ENCODE measurements around the gene CDH4. TPM values are rescaled to one million over a fixed set of nuclear protein-coding genes. Genes with fewer than 3 reads are reported as not detected.

CDH4 gene
- total RNA-seq, 1 donor from 2014 or later: not detected

DNA sequence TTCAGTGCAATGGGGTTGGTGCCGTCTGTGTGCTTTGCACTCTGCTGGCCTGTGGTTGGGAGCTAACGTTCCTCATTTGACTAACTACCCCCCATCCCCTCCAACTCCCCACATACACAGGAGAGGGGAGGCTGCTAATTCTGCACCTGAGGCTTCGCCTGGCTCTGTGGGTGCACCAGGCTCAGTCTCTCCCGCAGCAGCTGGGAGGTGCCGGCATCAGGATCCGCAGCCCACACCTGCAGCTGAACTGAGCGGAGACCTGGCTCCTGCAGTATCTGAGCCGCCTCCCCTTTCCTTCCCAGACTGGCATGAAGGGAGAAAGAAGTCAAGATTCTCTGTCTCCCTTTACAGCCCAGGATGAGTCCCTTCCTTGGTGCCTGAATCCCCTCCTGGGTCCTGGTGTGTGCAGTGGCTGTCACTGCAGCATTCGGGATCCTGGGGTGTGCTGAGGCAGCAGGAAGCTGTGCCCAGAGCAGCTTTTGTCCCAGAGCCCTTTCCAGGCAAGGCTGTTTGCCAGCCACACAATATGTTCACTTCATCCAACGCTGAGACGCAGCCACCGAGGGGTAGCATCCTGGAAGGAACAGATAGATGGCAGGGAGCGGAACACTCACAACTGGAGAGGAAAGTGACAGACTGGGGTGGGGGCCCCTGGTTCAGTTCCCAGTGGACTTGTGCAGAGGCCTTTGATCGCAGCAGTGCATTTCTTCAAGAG, 70.2 kb downstream of the CDH4 start:
- no peak for DNase-seq (ENCODE audit: low spot score)
- ATAC-seq: no peak

DNA sequence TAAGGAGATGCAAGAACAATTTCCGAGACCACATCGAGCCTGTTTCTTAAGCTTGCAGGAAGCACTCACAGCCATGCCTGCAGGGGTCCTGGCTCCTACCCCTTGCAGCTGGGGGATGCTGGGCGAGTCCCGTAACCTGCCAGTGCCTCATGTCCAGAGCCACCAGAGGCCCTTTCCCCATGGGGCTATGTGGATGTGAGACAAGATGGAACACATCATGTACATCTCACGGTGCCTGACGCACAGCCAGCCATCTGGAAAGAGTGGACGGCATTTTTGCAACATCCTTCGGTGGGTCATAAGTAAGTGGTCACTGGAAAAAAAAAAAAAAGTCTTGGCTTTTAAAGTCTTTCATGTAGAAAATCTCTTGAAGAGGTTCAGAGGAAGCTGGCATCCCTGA, 72.8 kb downstream of the CDH4 start:
- DNase-seq (ENCODE audit: low spot score): no peak
- no peak for ATAC-seq

GRCh38 chr20:61325718-61326117, 73.7 kb downstream of the CDH4 start:
- DNase-seq (ENCODE audit: low spot score): no peak
- no peak for ATAC-seq

DNA sequence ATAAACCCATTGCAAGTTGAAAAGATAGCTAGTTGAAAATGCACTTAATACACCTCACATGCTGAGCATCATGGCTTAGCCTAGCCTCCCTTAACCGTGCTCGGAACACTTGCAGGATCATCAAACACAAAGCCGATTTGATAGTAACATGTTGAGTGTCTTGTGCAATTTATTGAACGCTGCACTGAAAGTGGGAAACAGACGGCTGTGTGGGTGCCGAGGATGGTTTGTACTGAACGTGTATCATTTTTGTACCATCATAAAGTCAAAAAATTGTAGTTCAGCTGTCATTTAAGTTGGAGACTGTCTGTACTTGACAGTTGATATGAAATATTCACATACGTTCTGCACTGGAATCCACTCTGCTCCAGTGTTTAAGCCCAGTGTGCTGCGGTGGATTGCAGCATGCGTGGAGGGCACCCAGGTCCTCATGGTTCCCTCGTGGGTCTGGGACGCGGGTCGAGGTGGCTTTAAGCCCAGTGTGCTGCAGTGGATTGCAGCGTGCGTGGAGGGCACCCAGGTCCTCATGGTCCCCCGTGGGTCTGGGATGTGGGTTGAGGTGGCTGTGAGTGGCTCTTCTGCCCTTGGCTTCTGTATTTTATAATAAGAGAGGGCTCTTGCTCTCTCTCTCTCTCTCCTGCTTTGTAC, 77.0 kb downstream of the CDH4 start:
- ATAC-seq: peak; percentile 64
- DNase-seq (ENCODE audit: low spot score): peak; percentile 48

- DNase-seq (ENCODE audit: low spot score) (no peak), ATAC-seq (no peak)
Measured at GRCh38 chr20:61330441-61330840, 78.4 kb downstream of the CDH4 start.

- peak; percentile 30 for ATAC-seq
- DNase-seq (ENCODE audit: low spot score): no peak
Measured at GRCh38 chr20:61331543-61331942, 79.5 kb downstream of the CDH4 start.

GRCh38 chr20:61332016-61332975, 80.2 kb downstream of the CDH4 start:
- ATAC-seq (no peak), DNase-seq (ENCODE audit: low spot score) (no peak)

DNA sequence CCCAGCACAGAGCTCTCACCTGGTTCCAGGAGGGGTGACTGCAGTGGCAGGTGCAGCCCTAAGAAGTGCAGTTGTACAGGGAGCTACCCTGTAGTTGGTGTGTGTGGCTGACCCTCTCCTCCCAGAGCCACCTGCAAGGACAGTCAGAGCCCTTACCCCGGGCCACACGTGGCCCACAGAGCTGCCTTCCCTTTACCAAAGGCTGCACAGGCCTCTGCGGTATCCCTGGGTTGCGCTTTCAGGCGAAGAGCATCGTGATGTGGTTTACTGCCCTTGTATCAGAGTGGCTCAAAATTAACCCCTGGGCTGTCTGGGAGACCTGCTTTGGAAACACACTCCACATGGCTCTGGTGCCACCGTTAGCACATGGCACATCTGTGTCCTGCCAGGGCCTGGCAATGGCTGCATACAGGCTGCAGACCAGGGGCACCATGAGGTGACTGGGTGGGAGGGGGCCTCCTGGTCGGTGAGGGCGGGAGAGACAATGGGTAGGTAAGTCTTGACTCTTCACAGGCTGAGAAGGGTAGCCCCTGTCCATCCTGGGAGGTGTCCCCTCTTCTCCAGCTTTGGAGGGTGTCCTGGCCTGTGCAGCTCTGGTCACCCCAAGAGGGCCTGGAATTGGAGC, 81.5 kb downstream of the CDH4 start:
- DNase-seq (ENCODE audit: low spot score): no peak
- no peak for ATAC-seq

DNA sequence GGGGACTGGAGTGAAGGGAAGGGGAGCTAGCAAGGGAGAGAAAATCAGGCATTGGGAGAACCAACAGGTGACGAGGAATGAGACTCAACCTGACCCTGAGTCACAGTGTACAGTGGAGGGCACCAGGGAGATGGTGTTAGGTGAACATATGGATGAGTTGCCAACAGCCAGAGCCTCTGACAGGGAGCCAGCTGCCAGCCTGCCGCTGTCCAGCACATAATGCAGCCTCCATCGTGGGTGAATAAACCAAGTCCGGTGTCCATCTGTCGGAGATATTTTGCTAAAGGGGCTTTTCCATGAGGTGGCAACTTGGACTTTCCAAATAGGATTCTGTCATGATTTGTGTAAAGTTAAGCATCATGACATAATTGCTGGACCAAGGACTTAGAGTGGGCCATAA, 88.1 kb downstream of the CDH4 start:
- no peak for ATAC-seq
- no peak for DNase-seq (ENCODE audit: low spot score)

DNA sequence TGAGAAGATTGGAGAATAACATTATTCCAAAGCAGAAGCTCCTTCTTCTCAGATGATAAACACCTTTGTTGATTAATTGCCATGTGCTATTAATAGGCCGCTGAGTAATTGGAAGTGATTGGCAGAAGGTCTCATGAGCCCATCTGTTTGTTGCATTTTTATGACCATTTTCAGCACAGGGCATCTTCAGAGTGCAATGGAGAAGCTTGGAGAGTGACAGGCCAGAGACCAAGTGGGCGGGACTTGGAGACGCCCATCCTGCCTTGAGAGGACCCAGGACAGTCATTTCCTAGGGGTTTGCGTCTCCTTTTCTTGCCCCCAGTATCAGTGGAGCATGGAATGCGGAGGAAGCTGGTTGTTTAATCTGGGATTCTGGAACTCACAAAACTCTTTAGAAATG, 89.5 kb downstream of the CDH4 start:
- no peak for DNase-seq (ENCODE audit: low spot score)
- no peak for ATAC-seq

DNA sequence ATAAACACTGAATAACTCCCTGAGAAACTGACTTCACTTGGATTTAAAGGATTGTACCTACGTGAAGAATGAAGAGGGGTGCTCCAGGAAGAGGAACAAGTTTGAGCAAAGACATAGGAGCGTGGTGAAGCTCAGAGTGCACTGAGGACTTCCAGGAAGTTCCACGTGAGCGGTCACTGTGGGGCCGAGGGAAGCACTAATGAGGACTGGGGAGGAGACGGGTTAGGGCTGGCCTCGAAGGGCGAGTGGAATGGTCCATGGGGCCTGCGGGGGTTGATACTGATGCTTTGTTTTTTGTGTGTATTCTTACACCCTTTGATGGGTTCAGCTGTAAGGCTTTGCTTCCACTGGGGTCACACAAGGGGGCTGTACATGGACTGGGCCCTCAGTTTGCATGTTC, 91.9 kb downstream of the CDH4 start:
- ATAC-seq (no peak), DNase-seq (ENCODE audit: low spot score) (no peak)

DNA sequence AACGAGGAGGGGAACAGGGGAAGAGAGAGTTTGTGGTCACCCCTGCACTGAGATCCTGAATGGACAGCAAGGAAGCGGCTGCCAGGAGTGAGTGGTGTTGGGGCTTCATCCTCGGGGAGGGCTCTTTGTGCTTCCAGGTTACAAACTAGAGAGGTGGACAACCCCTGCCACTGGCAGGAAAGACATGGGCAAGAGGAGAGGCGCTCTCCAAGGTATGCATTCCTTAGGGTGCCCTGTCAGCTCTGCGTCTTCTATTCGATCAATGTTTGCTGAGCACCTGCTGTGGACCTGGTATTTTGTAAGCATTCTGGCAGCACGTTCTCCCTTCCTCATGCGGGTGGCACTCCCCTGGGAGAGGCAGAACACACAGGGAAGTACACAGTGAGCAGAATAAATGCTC, 93.6 kb downstream of the CDH4 start:
- DNase-seq (ENCODE audit: low spot score) (no peak), ATAC-seq (no peak)

DNA sequence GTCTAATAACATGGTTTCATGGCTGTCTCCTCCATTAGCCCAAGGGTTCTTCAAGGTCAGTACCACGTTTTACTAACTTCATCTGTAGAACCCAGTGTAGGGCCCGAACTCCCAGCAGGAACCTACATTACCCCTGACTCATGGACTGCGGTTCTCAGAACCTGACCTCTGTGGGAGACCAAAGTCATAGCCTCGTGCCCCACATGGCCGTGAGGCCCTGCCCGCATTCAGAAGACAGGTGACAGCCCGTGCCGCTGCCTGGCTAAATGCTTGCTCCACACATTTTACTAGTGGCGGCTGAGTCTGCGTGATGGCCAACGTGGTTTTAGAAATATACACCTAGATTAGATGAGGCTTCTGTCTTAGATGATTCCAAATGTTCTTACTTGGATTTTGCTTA, 94.9 kb downstream of the CDH4 start:
- DNase-seq (ENCODE audit: low spot score) (no peak), ATAC-seq (no peak)

DNA sequence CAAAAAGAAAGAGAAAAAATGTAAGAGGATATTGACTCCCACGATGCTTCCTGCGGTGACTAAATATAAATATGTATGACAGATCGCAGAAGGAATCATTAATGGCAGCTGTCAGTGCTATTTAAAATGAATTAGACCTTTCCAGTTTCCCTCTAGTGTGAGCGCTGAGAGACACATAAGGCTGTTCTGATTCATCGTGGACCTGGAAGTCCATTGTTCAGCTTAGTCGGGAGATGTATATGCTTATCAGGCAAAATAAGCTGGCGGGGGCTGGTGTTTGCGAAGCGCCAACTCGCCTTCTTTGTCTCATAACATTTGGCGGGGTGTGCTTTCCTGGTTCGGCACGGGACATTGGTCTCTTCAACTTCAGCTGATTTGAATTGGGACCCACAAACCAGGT, 95.4 kb downstream of the CDH4 start:
- DNase-seq (ENCODE audit: low spot score): no peak
- ATAC-seq: no peak

- ATAC-seq (no peak), DNase-seq (ENCODE audit: low spot score) (no peak)
Measured at GRCh38 chr20:61349447-61350165, 97.5 kb downstream of the CDH4 start.

- ATAC-seq (no peak), DNase-seq (ENCODE audit: low spot score) (no peak)
Measured at GRCh38 chr20:61350500-61351250, 98.6 kb downstream of the CDH4 start.

GRCh38 chr20:61352346-61353260, 100.5 kb downstream of the CDH4 start:
- DNase-seq (ENCODE audit: low spot score) (no peak), ATAC-seq (no peak)

- no peak for DNase-seq (ENCODE audit: low spot score)
- no peak for ATAC-seq
Measured at GRCh38 chr20:61353261-61354000, 101.4 kb downstream of the CDH4 start.
